A673 (cell line): Measurements from ENCODE around the gene KCNQ4. TPM values are rescaled to one million over a fixed set of nuclear protein-coding genes. Genes with fewer than 3 reads are reported as not detected.

Source experiments
- BruUV-seq: library from RNA; stranded (reverse); fragments of 400-500 nt; replicated peaks from 2 replicates; lab custom pipeline; 2021; lab: Mats Ljungman, UMichigan
- CTCF ChIA-PET: fragments of 300-600 bp; sonication (Branson Sonifier 250); formaldehyde crosslinking; loops from one replicate; lab custom pipeline; 2022; ENCODE audit warnings: antibody characterized with exemption; lab: Charles Lee
- POLR2A ChIA-PET: fragments of 300-600 bp; sonication (Branson Sonifier 250); formaldehyde crosslinking; loops from one replicate; lab custom pipeline; 2022; ENCODE audit warnings: antibody characterized with exemption; ENCODE audit not compliant: low non-redundant PET; lab: Charles Lee
- DNase-seq: peaks from one replicate; pipeline ENCODE4 v3.0.0-alpha.2; 2015; ENCODE audit warnings: low spot score
- H3K27ac ChIP-seq: fragments of 200-600 bp; sonication (generic); 2 replicates; pipeline ENCODE4 v1.5.1; 2016; ENCODE audit warnings: mixed run types, low read depth, mild to moderate bottlenecking, mixed read lengths, antibody characterized with exemption, low read length; ENCODE audit not compliant: poor library complexity, severe bottlenecking
- H3K27me3 ChIP-seq: fragments of 200-600 bp; sonication (generic); replicated peaks from 2 replicates; pipeline ENCODE4 v1.6.1; 2017; ENCODE audit warnings: mixed run types, low read depth, mild to moderate bottlenecking, mixed read lengths, antibody characterized with exemption, low read length; ENCODE audit not compliant: insufficient read depth, poor library complexity
- H3K36me3 ChIP-seq: fragments of 200-600 bp; sonication (generic); 2 replicates; pipeline ENCODE4 v1.6.1; 2016; ENCODE audit warnings: mixed run types, mild to moderate bottlenecking, mixed read lengths, antibody characterized with exemption, low read length; ENCODE audit not compliant: insufficient read depth, poor library complexity, severe bottlenecking
- H3K4me1 ChIP-seq: fragments of 200-600 bp; sonication (generic); 2 replicates; pipeline ENCODE4 v1.6.1; 2017; ENCODE audit warnings: mixed run types, mild to moderate bottlenecking, mixed read lengths, antibody characterized with exemption, low read length; ENCODE audit not compliant: insufficient read depth, poor library complexity, severe bottlenecking
- H3K4me3 ChIP-seq: fragments of 200-600 bp; sonication (generic); 2 replicates; pipeline ENCODE4 v1.5.1; 2016; ENCODE audit warnings: low read depth, mixed run types, mild to moderate bottlenecking, mixed read lengths, low read length; ENCODE audit not compliant: poor library complexity, severe bottlenecking
- H3K9me3 ChIP-seq: fragments of 200-600 bp; sonication (generic); 2 replicates; pipeline ENCODE4 v1.6.1; 2016; ENCODE audit warnings: mixed run types, low read depth, mild to moderate bottlenecking, mixed read lengths, antibody characterized with exemption, low read length; ENCODE audit not compliant: poor library complexity, severe bottlenecking
- EZH2 ChIP-seq: fragments of 200-600 bp; sonication (generic); IDR thresholded peaks from 2 replicates; pipeline ENCODE4 v1.6.1; 2017; ENCODE audit warnings: borderline replicate concordance, low read depth, mild to moderate bottlenecking, mixed read lengths, antibody characterized with exemption, low read length; ENCODE audit not compliant: poor library complexity, severe bottlenecking
- intact Hi-C: fragments of 100-400 bp; cut with micrococcal nuclease; formaldehyde crosslinking; loops from one replicate; pipeline ENCODE4 v1.10.0; 2022; ENCODE audit not compliant: unreplicated experiment
- total RNA-seq: library from RNA; stranded (reverse); gene quantifications from 2 replicates; pipeline ENCODE4 v1.2.3, GENCODE V29; 2021
- TF ChIP-seq, protein P1 (sequence below): fragments of 300-800, 200-600 bp; sonication (generic); conservative IDR thresholded peaks from 2 replicates; pipeline ENCODE4 v1.5.1; 2017; ENCODE audit warnings: low read depth, mild to moderate bottlenecking, antibody characterized with exemption, low read length, moderate library complexity, mixed read lengths

KCNQ4 gene
- total RNA-seq, 1 experiment from 2014 or later = 0.62 TPM

DNA sequence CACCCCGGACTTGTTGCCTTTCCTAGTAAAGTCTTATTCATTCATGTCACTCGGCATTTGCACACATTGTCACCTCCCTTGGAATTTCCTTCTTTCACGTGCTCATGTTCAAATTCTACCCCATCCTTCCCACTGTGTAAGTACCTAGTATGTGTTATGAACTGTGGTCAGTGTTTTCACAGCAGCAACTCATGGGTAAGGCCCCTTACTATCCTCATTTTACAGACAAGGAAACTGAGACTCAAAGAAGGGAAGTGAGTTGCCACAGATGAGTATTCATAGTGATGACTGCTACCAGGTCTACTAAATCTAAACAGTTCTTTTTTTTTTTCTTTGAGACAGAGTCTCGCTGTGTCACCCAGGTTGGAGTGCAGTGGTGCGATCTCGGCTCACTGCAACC, 68.1 kb downstream of the KCNQ4 start:
- Histone ChIP-seq H3K4me1 (no peaks in the 10 kb centered on the region), H3K36me3 (no peaks in the 10 kb centered on the region), H3K27ac (no peak overlapping the region), H3K4me3 (no peak overlapping the region), H3K27me3 (no peaks in the 10 kb centered on the region), H3K9me3 (no peaks in the 10 kb centered on the region)
- no TSS peak for BruUV-seq
- intact Hi-C loops = no loop called here
- no peak for DNase-seq
- POLR2A ChIA-PET = no interaction called here
- TF ChIP-seq, protein P1, sequence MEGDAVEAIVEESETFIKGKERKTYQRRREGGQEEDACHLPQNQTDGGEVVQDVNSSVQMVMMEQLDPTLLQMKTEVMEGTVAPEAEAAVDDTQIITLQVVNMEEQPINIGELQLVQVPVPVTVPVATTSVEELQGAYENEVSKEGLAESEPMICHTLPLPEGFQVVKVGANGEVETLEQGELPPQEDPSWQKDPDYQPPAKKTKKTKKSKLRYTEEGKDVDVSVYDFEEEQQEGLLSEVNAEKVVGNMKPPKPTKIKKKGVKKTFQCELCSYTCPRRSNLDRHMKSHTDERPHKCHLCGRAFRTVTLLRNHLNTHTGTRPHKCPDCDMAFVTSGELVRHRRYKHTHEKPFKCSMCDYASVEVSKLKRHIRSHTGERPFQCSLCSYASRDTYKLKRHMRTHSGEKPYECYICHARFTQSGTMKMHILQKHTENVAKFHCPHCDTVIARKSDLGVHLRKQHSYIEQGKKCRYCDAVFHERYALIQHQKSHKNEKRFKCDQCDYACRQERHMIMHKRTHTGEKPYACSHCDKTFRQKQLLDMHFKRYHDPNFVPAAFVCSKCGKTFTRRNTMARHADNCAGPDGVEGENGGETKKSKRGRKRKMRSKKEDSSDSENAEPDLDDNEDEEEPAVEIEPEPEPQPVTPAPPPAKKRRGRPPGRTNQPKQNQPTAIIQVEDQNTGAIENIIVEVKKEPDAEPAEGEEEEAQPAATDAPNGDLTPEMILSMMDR = no peak
- TF ChIP-seq EZH2 = no peak
- CTCF ChIA-PET = interaction anchor here (0.6 kb wide), 1 partner anchor 773 kb away, joined by 4 read pairs; no protein-coding TSS in a partner anchor

DNA sequence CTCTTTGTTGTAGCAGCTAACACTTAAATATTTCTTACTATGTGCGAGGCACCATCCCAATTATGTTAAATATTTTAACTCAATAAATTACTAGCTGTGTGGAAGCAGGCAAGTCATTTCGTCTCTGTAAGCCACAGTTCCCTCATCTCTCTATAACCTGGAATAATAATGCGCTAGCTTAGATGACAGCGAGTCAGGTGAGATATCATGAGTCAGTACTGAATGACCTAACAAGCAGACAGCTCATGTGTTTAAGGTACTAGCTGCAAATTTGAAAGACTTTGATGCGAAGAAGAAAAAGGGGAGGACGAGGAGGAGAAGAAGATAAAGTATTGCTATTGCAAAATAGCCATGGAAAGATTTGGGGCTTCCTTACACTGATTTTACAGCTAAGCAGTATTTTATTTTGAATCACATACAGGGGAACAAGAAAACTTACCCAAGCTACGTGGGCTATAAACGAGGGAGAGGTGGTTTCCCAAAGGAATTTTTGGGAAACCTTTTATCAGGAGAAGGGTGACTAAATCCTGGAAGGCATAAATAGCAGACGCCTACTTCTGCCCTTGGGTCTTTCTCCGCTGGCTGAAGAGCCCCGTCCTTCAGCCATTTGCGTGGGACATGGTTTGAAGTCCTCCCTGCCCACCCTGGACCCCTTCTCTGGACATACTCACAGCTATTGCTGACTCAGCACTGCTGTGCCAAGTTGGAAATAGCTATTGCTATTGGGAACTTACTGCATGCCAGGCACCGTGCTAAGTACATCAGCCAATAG, 69.7 kb downstream of the KCNQ4 start:
- no TSS peak for BruUV-seq
- Histone ChIP-seq H3K4me3 (no peak overlapping the region), H3K36me3 (no peaks in the 10 kb centered on the region), H3K27ac (no peak overlapping the region), H3K4me1 (no peaks in the 10 kb centered on the region), H3K9me3 (no peaks in the 10 kb centered on the region), H3K27me3 (no peaks in the 10 kb centered on the region)
- intact Hi-C loops = no loop called here
- CTCF ChIA-PET = interaction anchor here (0.7 to 1.5 kb wide), 3 partner anchors 95 to 100 kb away, joined by 4 to 7 read pairs (median 4); no protein-coding TSS in a partner anchor
- TF ChIP-seq EZH2 = no peak
- TF ChIP-seq, protein P1 = no peak
- POLR2A ChIA-PET = no interaction called here
- DNase-seq = no peak

DNA sequence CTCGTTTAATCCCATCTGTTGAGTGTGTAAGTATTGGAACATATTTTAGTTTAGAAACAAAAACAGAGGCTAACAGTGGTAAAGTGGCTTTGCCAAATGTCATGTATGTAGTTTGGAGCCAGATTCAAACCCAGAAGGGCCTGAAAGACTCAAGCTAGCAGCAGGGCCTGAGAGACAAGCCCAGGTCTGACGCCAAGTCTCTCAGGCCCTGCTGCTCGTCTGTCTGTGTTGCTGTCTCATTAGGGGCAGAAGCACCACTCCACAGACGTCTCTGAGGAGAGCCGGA, 70.2 kb downstream of the KCNQ4 start:
- no peaks in the 10 kb centered on the region for H3K27me3 ChIP-seq
- H3K9me3 ChIP-seq = no peaks in the 10 kb centered on the region
- intact Hi-C loops = no loop called here
- TF ChIP-seq, protein P1 = no peak
- no peak for TF ChIP-seq EZH2
- ChIA-PET POLR2A (no interaction called here), CTCF (interaction anchor here (1.5 kb wide), 1 partner anchor 96 kb away, joined by 4 read pairs; no protein-coding TSS in a partner anchor)
- no peaks in the 10 kb centered on the region for H3K4me1 ChIP-seq
- no TSS peak for BruUV-seq
- DNase-seq = no peak
- H3K27ac ChIP-seq = no peak overlapping the region
- H3K36me3 ChIP-seq = no peaks in the 10 kb centered on the region
- H3K4me3 ChIP-seq = no peak overlapping the region
